A673 (cell line): ENCODE results near the gene IL17A.

Experiments
- EZH2 ChIP-seq: fragments of 200-600 bp; sonication (generic); IDR thresholded peaks from 2 replicates; pipeline ENCODE4 v1.6.1; 2017; ENCODE audit warnings: borderline replicate concordance, low read depth, mild to moderate bottlenecking, mixed read lengths, antibody characterized with exemption, low read length; ENCODE audit not compliant: poor library complexity, severe bottlenecking
- TF ChIP-seq, protein P1 (sequence below): fragments of 300-800, 200-600 bp; sonication (generic); conservative IDR thresholded peaks from 2 replicates; pipeline ENCODE4 v1.5.1; 2017; ENCODE audit warnings: low read depth, mild to moderate bottlenecking, antibody characterized with exemption, low read length, moderate library complexity, mixed read lengths

DNA sequence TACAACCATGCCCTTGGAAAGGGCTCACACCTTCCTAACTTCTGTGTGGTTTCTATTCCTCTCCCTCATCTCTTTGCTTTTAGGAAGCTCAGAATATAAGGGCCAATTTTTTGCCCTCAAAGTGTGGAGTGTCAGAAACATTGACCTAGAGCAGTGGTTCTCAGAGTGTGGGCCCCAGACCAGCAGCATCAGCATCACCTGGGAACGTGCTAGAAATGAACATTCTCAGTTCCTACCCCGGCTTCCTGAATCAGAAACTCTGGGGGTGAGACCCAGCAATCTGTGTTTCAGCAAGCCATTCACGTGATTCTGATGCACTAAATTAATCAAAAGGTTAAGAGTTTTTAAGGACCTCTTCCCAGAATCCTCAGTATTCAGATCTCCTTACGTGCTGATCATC is 47.9 kb upstream of the IL17A start:
- TF ChIP-seq, protein P1, sequence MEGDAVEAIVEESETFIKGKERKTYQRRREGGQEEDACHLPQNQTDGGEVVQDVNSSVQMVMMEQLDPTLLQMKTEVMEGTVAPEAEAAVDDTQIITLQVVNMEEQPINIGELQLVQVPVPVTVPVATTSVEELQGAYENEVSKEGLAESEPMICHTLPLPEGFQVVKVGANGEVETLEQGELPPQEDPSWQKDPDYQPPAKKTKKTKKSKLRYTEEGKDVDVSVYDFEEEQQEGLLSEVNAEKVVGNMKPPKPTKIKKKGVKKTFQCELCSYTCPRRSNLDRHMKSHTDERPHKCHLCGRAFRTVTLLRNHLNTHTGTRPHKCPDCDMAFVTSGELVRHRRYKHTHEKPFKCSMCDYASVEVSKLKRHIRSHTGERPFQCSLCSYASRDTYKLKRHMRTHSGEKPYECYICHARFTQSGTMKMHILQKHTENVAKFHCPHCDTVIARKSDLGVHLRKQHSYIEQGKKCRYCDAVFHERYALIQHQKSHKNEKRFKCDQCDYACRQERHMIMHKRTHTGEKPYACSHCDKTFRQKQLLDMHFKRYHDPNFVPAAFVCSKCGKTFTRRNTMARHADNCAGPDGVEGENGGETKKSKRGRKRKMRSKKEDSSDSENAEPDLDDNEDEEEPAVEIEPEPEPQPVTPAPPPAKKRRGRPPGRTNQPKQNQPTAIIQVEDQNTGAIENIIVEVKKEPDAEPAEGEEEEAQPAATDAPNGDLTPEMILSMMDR, result no peak
- TF ChIP-seq EZH2, result no peak
